ENCODE measurements around the gene HSPA12A. TPM values are rescaled to one million over a fixed set of nuclear protein-coding genes. Genes with fewer than 3 reads are reported as not detected.

The HSPA12A gene
- total RNA-seq, 2 experiments from 2014 or later, result 0.49 TPM; not detected in 1

DNA sequence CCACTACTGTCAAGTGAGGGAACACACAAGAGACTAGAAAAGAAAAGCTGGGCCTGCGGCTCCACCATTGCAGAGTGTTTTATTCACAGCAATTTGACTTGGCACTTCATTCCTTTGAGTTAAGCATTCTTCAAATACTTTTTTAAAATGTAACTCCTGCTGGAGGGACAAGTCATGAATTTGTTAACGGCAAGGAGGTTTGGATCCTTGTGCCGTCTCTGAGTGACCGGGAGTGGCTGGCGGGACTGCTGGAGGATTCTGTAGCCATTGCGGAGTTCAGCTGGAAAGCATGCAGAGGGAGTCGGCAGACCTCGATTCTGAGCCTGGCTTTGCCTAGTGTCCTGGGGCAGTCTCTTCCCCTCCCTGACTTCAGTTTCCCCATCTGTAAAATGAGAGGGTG lies 9.8 kb downstream of the HSPA12A start:
- TF ChIP-seq, protein P1, sequence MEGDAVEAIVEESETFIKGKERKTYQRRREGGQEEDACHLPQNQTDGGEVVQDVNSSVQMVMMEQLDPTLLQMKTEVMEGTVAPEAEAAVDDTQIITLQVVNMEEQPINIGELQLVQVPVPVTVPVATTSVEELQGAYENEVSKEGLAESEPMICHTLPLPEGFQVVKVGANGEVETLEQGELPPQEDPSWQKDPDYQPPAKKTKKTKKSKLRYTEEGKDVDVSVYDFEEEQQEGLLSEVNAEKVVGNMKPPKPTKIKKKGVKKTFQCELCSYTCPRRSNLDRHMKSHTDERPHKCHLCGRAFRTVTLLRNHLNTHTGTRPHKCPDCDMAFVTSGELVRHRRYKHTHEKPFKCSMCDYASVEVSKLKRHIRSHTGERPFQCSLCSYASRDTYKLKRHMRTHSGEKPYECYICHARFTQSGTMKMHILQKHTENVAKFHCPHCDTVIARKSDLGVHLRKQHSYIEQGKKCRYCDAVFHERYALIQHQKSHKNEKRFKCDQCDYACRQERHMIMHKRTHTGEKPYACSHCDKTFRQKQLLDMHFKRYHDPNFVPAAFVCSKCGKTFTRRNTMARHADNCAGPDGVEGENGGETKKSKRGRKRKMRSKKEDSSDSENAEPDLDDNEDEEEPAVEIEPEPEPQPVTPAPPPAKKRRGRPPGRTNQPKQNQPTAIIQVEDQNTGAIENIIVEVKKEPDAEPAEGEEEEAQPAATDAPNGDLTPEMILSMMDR (IDR thresholded peaks at IDR 0.05), result no peak
- CTCF ChIA-PET, result no interaction called here
- Histone ChIP-seq H3K27ac (ENCODE audit: low read depth in 1 of 2, low read length in 2 of 2) (no peak overlapping the region), H3K9me3 (ENCODE audit: control insufficient read depth in 1 of 2, insufficient read depth in 1 of 2, low read length in 2 of 2) (peaks cover 6 to 10% of the 10 kb centered on the region in 2 experiments), H3K4me1 (ENCODE audit: insufficient read depth, low read length) (no peaks in the 10 kb centered on the region), H3K27me3 (ENCODE audit: control insufficient read depth in 1 of 2, insufficient read depth in 2 of 2, low read length in 2 of 2) (peaks cover 43 to 47% of the 10 kb centered on the region in 2 experiments), H3K36me3 (ENCODE audit: insufficient read depth, low read length) (no peaks in the 10 kb centered on the region), H3K4me3 (ENCODE audit: low read length) (no peak overlapping the region)
- H3K9me3 Mint-ChIP-seq, result peaks cover 2% of the 10 kb centered on the region
- no peaks in the 10 kb centered on the region for H3K36me3 Mint-ChIP-seq (ENCODE audit: low read depth)
- intact Hi-C loops (cut with DNase I, micrococcal nuclease), result no loop called here
- H3K27me3 Mint-ChIP-seq, result peaks cover 90% of the 10 kb centered on the region
- no peak for DNase-seq
- POLR2A ChIA-PET, result no interaction called here
- no peak for ATAC-seq (ENCODE audit: poor library complexity)
- H3K27ac Mint-ChIP-seq, result no peak overlapping the region
- no peak overlapping the region for H3K4me3 Mint-ChIP-seq
- no peaks in the 10 kb centered on the region for H3K4me1 Mint-ChIP-seq (ENCODE audit: low read depth)

DNA sequence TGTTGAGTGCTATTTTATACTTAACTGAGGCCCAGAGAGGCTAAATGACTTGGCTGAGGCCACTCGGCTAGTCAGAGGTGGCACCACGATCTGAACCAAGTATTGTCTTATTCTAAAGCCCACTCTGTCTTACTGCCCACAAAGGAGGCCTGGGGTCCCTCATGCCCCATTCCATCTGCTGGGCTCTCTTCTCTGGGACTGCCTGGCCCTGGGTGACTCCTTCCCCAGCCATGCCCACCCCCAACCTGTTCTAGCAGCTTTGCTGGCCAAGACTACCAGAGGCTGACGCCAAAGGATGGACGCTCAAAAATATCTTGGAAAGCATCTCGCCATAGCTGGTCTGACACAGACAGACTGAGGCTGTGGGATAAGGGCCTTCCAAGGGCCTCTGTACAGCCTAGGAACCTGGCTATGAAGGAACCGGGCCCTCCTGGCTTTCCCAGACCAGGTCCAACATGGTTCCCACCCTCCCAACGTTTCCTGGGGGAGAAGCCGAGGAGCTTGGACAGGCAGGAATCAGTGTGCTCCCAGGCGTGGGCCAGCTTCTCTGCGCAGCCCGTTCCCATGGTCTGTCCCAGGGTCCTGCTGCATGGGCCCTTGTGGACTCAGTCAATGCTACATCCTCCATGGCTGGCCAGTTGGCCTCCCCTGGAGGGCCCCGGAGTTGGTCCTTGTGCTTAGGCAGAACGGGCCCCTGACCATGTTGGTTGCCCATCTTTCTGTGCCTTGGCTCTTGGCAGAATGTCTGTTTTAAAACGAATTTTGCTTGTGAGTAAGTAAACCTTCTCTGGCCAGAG lies 11.7 kb downstream of the HSPA12A start:
- no peak for ATAC-seq (ENCODE audit: poor library complexity)
- ChIA-PET CTCF (no interaction called here), POLR2A (no interaction called here)
- Histone ChIP-seq H3K36me3 (ENCODE audit: insufficient read depth, low read length) (no peaks in the 10 kb centered on the region), H3K9me3 (ENCODE audit: control insufficient read depth in 1 of 2, insufficient read depth in 1 of 2, low read length in 2 of 2) (peaks cover 0 to 12% of the 10 kb centered on the region in 2 experiments), H3K27me3 (ENCODE audit: control insufficient read depth in 1 of 2, insufficient read depth in 2 of 2, low read length in 2 of 2) (peaks cover 47 to 52% of the 10 kb centered on the region in 2 experiments), H3K4me1 (ENCODE audit: insufficient read depth, low read length) (no peaks in the 10 kb centered on the region), H3K27ac (ENCODE audit: low read depth in 1 of 2, low read length in 2 of 2) (no peak overlapping the region), H3K4me3 (ENCODE audit: low read length) (no peak overlapping the region)
- intact Hi-C loops (cut with DNase I, micrococcal nuclease), result no loop called here
- TF ChIP-seq, protein P1 (IDR thresholded peaks at IDR 0.05), result no peak
- Mint-ChIP-seq H3K9me3 (peaks cover 2% of the 10 kb centered on the region), H3K36me3 (ENCODE audit: low read depth) (no peaks in the 10 kb centered on the region), H3K27ac (no peak overlapping the region), H3K4me3 (no peak overlapping the region), H3K27me3 (peaks cover 91% of the 10 kb centered on the region), H3K4me1 (ENCODE audit: low read depth) (peaks cover 12% of the 10 kb centered on the region)
- no peak for DNase-seq

DNA sequence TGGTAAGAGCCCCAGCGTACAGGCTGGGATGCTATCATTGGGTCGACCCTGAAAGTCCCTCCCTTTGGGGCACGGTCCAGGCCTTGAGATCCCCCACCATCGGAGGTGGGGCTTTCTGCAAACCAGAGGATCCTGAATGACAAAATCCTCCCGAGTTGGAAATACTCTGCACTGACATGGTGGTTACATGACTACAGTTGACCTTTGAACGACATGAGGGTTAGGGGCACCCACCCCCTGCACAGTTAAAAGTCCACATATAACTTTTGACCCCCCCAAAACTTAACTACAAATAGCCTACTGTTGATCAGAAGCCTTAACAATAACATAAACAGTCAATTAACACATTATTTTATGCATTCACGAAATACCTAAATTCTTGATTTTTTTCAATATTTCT lies 13.1 kb downstream of the HSPA12A start:
- no peaks in the 10 kb centered on the region for H3K9me3 Mint-ChIP-seq
- Histone ChIP-seq H3K9me3 (ENCODE audit: control insufficient read depth in 1 of 2, insufficient read depth in 1 of 2, low read length in 2 of 2) (peaks cover 0 to 19% of the 10 kb centered on the region in 2 experiments), H3K4me1 (ENCODE audit: insufficient read depth, low read length) (peaks cover 13% of the 10 kb centered on the region), H3K27me3 (ENCODE audit: control insufficient read depth in 1 of 2, insufficient read depth in 2 of 2, low read length in 2 of 2) (peaks cover 57 to 63% of the 10 kb centered on the region in 2 experiments), H3K36me3 (ENCODE audit: insufficient read depth, low read length) (no peaks in the 10 kb centered on the region), H3K27ac (ENCODE audit: low read depth in 1 of 2, low read length in 2 of 2) (no peak overlapping the region), H3K4me3 (ENCODE audit: low read length) (no peak overlapping the region)
- no peak for DNase-seq
- TF ChIP-seq, protein P1 (IDR thresholded peaks at IDR 0.05), result no peak
- H3K4me3 Mint-ChIP-seq, result no peak overlapping the region
- H3K36me3 Mint-ChIP-seq (ENCODE audit: low read depth), result no peaks in the 10 kb centered on the region
- peaks cover 26% of the 10 kb centered on the region for H3K4me1 Mint-ChIP-seq (ENCODE audit: low read depth)
- ATAC-seq (ENCODE audit: poor library complexity), result no peak
- peaks cover 90% of the 10 kb centered on the region for H3K27me3 Mint-ChIP-seq
- intact Hi-C loops (cut with DNase I, micrococcal nuclease), result loop anchor here in 1 of 2 experiments (10.0 kb wide), 1 partner anchor 56 kb away; no protein-coding TSS in a partner anchor
- ChIA-PET CTCF (no interaction called here), POLR2A (no interaction called here)
- no peak overlapping the region for H3K27ac Mint-ChIP-seq

All from CD4-positive, alpha-beta T cell (primary cell).